PC-3 (cell line): ENCODE measurements around the gene ZBTB46. TPM values are rescaled to one million over a fixed set of nuclear protein-coding genes. Genes with fewer than 3 reads are reported as not detected.

Experiments used
- ATAC-seq: fragments of 200-7000 bp; cut with Tn5 transposase; 2 replicates; pipeline ENCODE4 v1.9.1; 2020; ENCODE audit warnings: mild to moderate bottlenecking, moderate library complexity
- BruUV-seq: library from RNA; stranded (reverse); fragments of 400-500 nt; replicated peaks from 2 replicates; lab custom pipeline; 2021; lab: Mats Ljungman, UMichigan
- CTCF ChIA-PET: fragments of 300-600 bp; sonication (Branson Sonifier 250); formaldehyde crosslinking; loops from one replicate; lab custom pipeline; 2022; ENCODE audit warnings: antibody characterized with exemption; lab: Charles Lee
- POLR2A ChIA-PET: fragments of 300-600 bp; sonication (Branson Sonifier 250); formaldehyde crosslinking; loops from one replicate; lab custom pipeline; 2022; ENCODE audit warnings: antibody characterized with exemption; ENCODE audit not compliant: unreplicated experiment; lab: Charles Lee
- DNase-seq: peaks from one replicate; pipeline ENCODE4 v3.0.0-alpha.2; 2015
- H2AFZ ChIP-seq: fragments of 300-600 bp; sonication (generic); 2 replicates; pipeline ENCODE4 v1.6.0; 2016; ENCODE audit warnings: antibody characterized with exemption, low read length
- H3F3A ChIP-seq: fragments of 300-600 bp; sonication (generic); one replicate; pipeline ENCODE4 v1.6.0; 2017; ENCODE audit warnings: antibody characterized with exemption, low read length, control low read depth, mild to moderate bottlenecking; ENCODE audit not compliant: unreplicated experiment
- H3K27ac ChIP-seq: fragments of 300-600 bp; sonication (generic); 2 replicates; pipeline ENCODE4 v1.5.1; 2016; ENCODE audit warnings: mild to moderate bottlenecking, low read length
- H3K27me3 ChIP-seq: fragments of 300-600 bp; sonication (generic); 2 replicates; pipeline ENCODE4 v1.6.1; 2016; ENCODE audit warnings: low read length, mixed read lengths
- H3K36me3 ChIP-seq: fragments of 300-600 bp; sonication (generic); 2 replicates; pipeline ENCODE4 v1.6.1; 2016; ENCODE audit warnings: low read depth, mixed run types, low read length, mixed read lengths
- H3K4me1 ChIP-seq: fragments of 300-600 bp; sonication (generic); 2 replicates; pipeline ENCODE4 v1.5.1; 2016; ENCODE audit warnings: low read length; ENCODE audit not compliant: insufficient read depth
- H3K4me2 ChIP-seq: fragments of 300-600 bp; sonication (generic); 2 replicates; pipeline ENCODE4 v1.6.0; 2016; ENCODE audit warnings: low read length
- H3K4me3 ChIP-seq: fragments of 300-600 bp; sonication (generic); 2 replicates; pipeline ENCODE4 v1.5.1; 2016; ENCODE audit warnings: mild to moderate bottlenecking, low read length, mixed read lengths
- H3K79me2 ChIP-seq: fragments of 300-600 bp; sonication (generic); 2 replicates; pipeline ENCODE4 v1.6.1; 2017; ENCODE audit warnings: low read length, mixed read lengths
- H3K9ac ChIP-seq: fragments of 300-600 bp; sonication (generic); 2 replicates; pipeline ENCODE4 v1.6.0; 2016; ENCODE audit warnings: mild to moderate bottlenecking, low read length
- H3K9me2 ChIP-seq: fragments of 300-600 bp; sonication (generic); replicated peaks from 2 replicates; pipeline ENCODE4 v1.6.1; 2016; ENCODE audit warnings: mixed run types, low read length, mixed read lengths
- H3K9me3 ChIP-seq: fragments of 300-600 bp; sonication (generic); 2 replicates; pipeline ENCODE4 v1.6.1; 2016; ENCODE audit warnings: low read length, mixed read lengths
- H4K20me1 ChIP-seq: fragments of 300-600 bp; sonication (generic); 2 replicates; pipeline ENCODE4 v1.6.1; 2016; ENCODE audit warnings: low read length, mixed read lengths
- CTCF ChIP-seq: fragments of 300-600 bp; sonication (generic); conservative IDR thresholded peaks from 2 replicates; pipeline ENCODE4 v1.5.1; 2017; ENCODE audit warnings: antibody characterized with exemption, low read depth, mild to moderate bottlenecking, low read length
- EZH2 ChIP-seq: fragments of 300-600 bp; sonication (generic); IDR thresholded peaks from one replicate; pipeline ENCODE4 v1.6.1; 2017; ENCODE audit warnings: antibody characterized with exemption, mild to moderate bottlenecking, low read length; ENCODE audit not compliant: unreplicated experiment
- EZH2phosphoT487 ChIP-seq: fragments of 300-600 bp; sonication (generic); IDR thresholded peaks from 2 replicates; pipeline ENCODE4 v1.6.1; 2018; ENCODE audit warnings: mild to moderate bottlenecking, antibody characterized with exemption, low read length, borderline replicate concordance
- intact Hi-C: fragments of 100-400 bp; cut with micrococcal nuclease; formaldehyde crosslinking; loops from 2 replicates; pipeline ENCODE4 v1.9.0; 2023
- total RNA-seq: library from RNA; depleted of rRNA; stranded (reverse); fragments of >200 nt; gene quantifications from 2 replicates; pipeline ENCODE4 v1.2.3, GENCODE V29; 2014

The ZBTB46 gene
- total RNA-seq, 1 experiment from 2014 or later, result 7.3 TPM

- Histone ChIP-seq H3K9ac (no peak overlapping the region), H4K20me1 (no peaks in the 10 kb centered on the region), H3K4me3 (no peak overlapping the region), H3K4me2 (peak overlapping the region; percentile 41; the same call in 1 of the 2 replicates), H3K4me1 (peaks cover 24% of the 10 kb centered on the region), H3K9me3 (no peaks in the 10 kb centered on the region), H3K9me2 (no peaks in the 10 kb centered on the region), H3F3A (no peaks in the 10 kb centered on the region), H3K27me3 (no peaks in the 10 kb centered on the region), H3K79me2 (no peaks in the 10 kb centered on the region), H3K36me3 (no peaks in the 10 kb centered on the region), H3K27ac (no peak overlapping the region), H2AFZ (peak overlapping the region; percentile 73)
- no peak for DNase-seq
- intact Hi-C loops, result no loop called here
- ChIA-PET POLR2A (no interaction called here), CTCF (interaction anchor here (0.6 to 0.7 kb wide), 2 partner anchors 12 to 33 kb away, joined by 3 to 7 read pairs; no protein-coding TSS in a partner anchor)
- ATAC-seq, result no peak
- TF ChIP-seq EZH2phosphoT487, result no peak
- TF ChIP-seq CTCF, result no peak
- TF ChIP-seq EZH2, result no peak
- BruUV-seq, result no TSS peak
Observed at GRCh38 chr20:63773571-63774241, 57.4 kb downstream of the ZBTB46 start.

DNA sequence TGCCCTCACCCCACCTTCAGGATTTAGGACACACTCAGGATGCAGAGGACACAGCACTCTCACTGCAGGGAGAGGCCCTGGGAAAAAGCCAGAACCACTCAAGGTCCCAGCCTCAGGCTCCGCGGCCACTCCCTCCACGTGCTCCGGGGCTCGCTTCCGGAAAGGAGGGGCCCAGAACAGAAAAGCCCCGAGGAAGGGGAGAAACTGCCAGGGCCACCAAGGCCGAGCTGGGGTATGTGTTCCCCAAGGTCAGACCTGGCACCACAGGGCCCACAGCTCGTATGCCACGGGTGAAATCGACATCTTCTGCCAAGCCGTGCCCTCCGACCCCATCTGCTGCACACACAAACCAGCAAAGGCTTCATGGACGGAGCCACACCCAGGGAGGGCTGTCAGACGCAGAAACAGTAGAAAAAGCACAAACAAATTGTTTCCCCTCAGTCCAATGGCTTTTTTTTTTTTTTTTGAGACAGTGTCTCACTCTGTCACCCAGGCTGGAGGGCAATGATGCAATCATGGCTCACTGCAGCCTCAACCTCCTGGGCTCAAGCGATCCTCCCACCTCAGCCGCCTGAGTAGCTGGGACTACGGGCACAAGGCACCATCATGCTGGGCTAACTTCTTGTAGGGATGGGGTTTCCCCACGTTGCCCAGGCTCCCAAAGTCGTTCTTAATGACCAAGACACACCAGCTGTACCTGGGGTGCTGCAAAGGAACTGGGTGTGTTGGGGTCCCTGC lies 58.1 kb downstream of the ZBTB46 start:
- no peaks in the 10 kb centered on the region for H3K9me3 ChIP-seq
- no peaks in the 10 kb centered on the region for H3K9me2 ChIP-seq
- H3K9ac ChIP-seq, result no peak overlapping the region
- H4K20me1 ChIP-seq, result no peaks in the 10 kb centered on the region
- 0 out of 2 replicates have a peak overlapping the region, but pooled peaks have one; percentile 28 for H3K27ac ChIP-seq
- ChIA-PET CTCF (interaction anchor here (0.6 kb wide), 2 partner anchors 13 to 25 kb away, joined by 3 to 7 read pairs; no protein-coding TSS in a partner anchor), POLR2A (no interaction called here)
- H3K4me3 ChIP-seq, result no peak overlapping the region
- BruUV-seq, result no TSS peak
- ATAC-seq (peak; percentile 44), DNase-seq (peak; percentile 55)
- H3K4me2 ChIP-seq, result peak overlapping the region; percentile 41
- TF ChIP-seq EZH2, result no peak
- no peak for TF ChIP-seq EZH2phosphoT487
- no peak for TF ChIP-seq CTCF
- no peaks in the 10 kb centered on the region for H3K36me3 ChIP-seq
- H3F3A ChIP-seq, result no peaks in the 10 kb centered on the region
- H3K27me3 ChIP-seq, result no peaks in the 10 kb centered on the region
- peaks cover 17% of the 10 kb centered on the region for H3K4me1 ChIP-seq
- intact Hi-C loops, result no loop called here
- H3K79me2 ChIP-seq, result no peaks in the 10 kb centered on the region
- H2AFZ ChIP-seq, result peak overlapping the region; percentile 73
